NB4 (cell line): ENCODE data around the gene CDHR3.

ENCODE experiments used
- CTCF ChIP-seq: IDR thresholded peaks from one replicate; pipeline ENCODE4 v1.5.1; 2012; ENCODE audit warnings: low read depth, low read length
- MYC ChIP-seq: IDR thresholded peaks from 2 replicates; pipeline ENCODE4 v1.6.1; 2011; ENCODE audit warnings: low read depth, low read length
- POLR2A ChIP-seq: IDR thresholded peaks from 2 replicates; pipeline ENCODE4 v1.6.1; 2011; ENCODE audit warnings: mild to moderate bottlenecking; ENCODE audit not compliant: insufficient read length; ENCODE audit errors: extremely low read depth
- TF ChIP-seq, protein P1 (sequence below): IDR thresholded peaks from 2 replicates; pipeline ENCODE4 v1.6.1; 2011; ENCODE audit warnings: low read depth, low read length

- no peak for TF ChIP-seq CTCF
- TF ChIP-seq, protein P1, sequence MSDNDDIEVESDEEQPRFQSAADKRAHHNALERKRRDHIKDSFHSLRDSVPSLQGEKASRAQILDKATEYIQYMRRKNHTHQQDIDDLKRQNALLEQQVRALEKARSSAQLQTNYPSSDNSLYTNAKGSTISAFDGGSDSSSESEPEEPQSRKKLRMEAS = no peak
- TF ChIP-seq POLR2A = no peak
- no peak for TF ChIP-seq MYC
Measured at GRCh38 chr7:105924945-105925344, 38.1 kb upstream of the CDHR3 start.
